MCF 10A (cell line): Measurements from ENCODE around the gene BICD2. TPM values are rescaled to one million over a fixed set of nuclear protein-coding genes. Genes with fewer than 3 reads are reported as not detected.
A peak's percentile ranks its signal among the peaks of the same experiment; 100 is the strongest.

Experiments
- BruUV-seq: library from RNA; stranded (reverse); fragments of 400-500 nt; replicated peaks from 2 replicates; lab custom pipeline; 2021; lab: Mats Ljungman, UMichigan
- CTCF ChIA-PET: fragments of 300-600 bp; sonication (Branson Sonifier 250); formaldehyde crosslinking; extraction: SDS; loops from one replicate; lab custom pipeline; 2021; ENCODE audit warnings: antibody characterized with exemption, inconsistent platforms; lab: Yijun Ruan, JAX
- POLR2A ChIA-PET: fragments of 300-600, 350-650 bp; sonication (Branson Sonifier 250); formaldehyde crosslinking; extraction: SDS; loops from one replicate; lab custom pipeline; 2020; ENCODE audit warnings: antibody characterized with exemption, inconsistent platforms; lab: Yijun Ruan, JAX
- DNase-seq: peaks from one replicate; pipeline ENCODE4 v3.0.0-alpha.2; 2018; ENCODE audit not compliant: unreplicated experiment
- H3K27ac Mint-ChIP-seq: one replicate; pipeline ENCODE4 v1.8.0; 2022; ENCODE audit warnings: mild to moderate bottlenecking, low read depth, mixed read lengths; ENCODE audit not compliant: unreplicated experiment
- H3K27me3 Mint-ChIP-seq: one replicate; pipeline ENCODE4 v1.8.0; 2022; ENCODE audit warnings: mixed read lengths; ENCODE audit not compliant: insufficient read depth, unreplicated experiment
- H3K36me3 Mint-ChIP-seq: one replicate; pipeline ENCODE4 v1.8.0; 2022; ENCODE audit warnings: mild to moderate bottlenecking, moderate library complexity, mixed read lengths; ENCODE audit not compliant: insufficient read depth, unreplicated experiment
- H3K4me1 Mint-ChIP-seq: one replicate; pipeline ENCODE4 v1.8.0; 2022; ENCODE audit warnings: mixed read lengths; ENCODE audit not compliant: insufficient read depth, unreplicated experiment
- H3K4me3 Mint-ChIP-seq: one replicate; pipeline ENCODE4 v1.8.0; 2022; ENCODE audit warnings: mild to moderate bottlenecking, moderate library complexity, mixed read lengths; ENCODE audit not compliant: unreplicated experiment
- H3K9me3 Mint-ChIP-seq: one replicate; pipeline ENCODE4 v1.8.0; 2022; ENCODE audit warnings: mixed read lengths; ENCODE audit not compliant: unreplicated experiment
- intact Hi-C: fragments of 100-400 bp; cut with micrococcal nuclease; formaldehyde crosslinking; loops from 2 replicates; pipeline ENCODE4 v1.14.1; 2022
- total RNA-seq: library from RNA; stranded (reverse); gene quantifications from 2 replicates; pipeline ENCODE4 v1.2.3, GENCODE V29; 2022
- TF ChIP-seq, protein P1 (sequence below): fragments of 200-600 bp; IDR thresholded peaks from one replicate; pipeline ENCODE4 v1.8.0; 2022; ENCODE audit warnings: antibody characterized with exemption, mild to moderate bottlenecking; ENCODE audit not compliant: unreplicated experiment

BICD2 gene
- total RNA-seq, 1 experiment from 2014 or later: 23.5 TPM

DNA sequence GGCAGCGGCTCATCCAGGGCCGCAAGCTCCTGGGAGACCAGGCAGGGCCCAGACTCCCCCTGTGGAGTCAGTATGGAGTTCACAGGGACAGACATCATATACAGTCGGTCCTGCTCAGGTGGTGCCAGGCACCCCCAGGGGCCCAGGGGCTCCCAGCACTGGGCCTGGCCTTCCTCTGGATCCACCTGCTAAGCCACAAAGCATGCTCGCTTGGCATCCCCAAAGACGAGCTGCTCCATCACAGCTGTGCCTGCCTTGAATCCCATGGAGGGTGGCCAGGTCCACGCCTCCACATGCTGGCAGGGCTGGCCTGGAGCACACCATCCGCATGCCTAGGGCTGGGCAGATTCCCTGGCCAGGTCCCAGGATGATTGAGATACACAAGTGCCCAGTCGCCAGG lies 4.6 kb downstream of the BICD2 start:
- H3K27ac Mint-ChIP-seq: peak overlapping the region; percentile 84
- no peaks in the 10 kb centered on the region for H3K27me3 Mint-ChIP-seq
- intact Hi-C loops: loop anchor here (10.0 kb wide), 1 partner anchor 85 kb away; the partner anchor contains the start of gene IPPK
- no peak overlapping the region for H3K4me3 Mint-ChIP-seq
- CTCF ChIA-PET: interaction anchor here (0.6 to 2.1 kb wide), 4 partner anchors 17 to 43 kb away, joined by 3 to 6 read pairs (median 6); no protein-coding TSS in a partner anchor
- POLR2A ChIA-PET: interaction anchor here (0.6 to 1.0 kb wide), 4 partner anchors 42 to 1442 kb away, joined by 3 to 4 read pairs (median 4); no protein-coding TSS in a partner anchor
- BruUV-seq: no TSS peak
- DNase-seq: peak; percentile 63
- no peaks in the 10 kb centered on the region for H3K36me3 Mint-ChIP-seq
- TF ChIP-seq, protein P1, sequence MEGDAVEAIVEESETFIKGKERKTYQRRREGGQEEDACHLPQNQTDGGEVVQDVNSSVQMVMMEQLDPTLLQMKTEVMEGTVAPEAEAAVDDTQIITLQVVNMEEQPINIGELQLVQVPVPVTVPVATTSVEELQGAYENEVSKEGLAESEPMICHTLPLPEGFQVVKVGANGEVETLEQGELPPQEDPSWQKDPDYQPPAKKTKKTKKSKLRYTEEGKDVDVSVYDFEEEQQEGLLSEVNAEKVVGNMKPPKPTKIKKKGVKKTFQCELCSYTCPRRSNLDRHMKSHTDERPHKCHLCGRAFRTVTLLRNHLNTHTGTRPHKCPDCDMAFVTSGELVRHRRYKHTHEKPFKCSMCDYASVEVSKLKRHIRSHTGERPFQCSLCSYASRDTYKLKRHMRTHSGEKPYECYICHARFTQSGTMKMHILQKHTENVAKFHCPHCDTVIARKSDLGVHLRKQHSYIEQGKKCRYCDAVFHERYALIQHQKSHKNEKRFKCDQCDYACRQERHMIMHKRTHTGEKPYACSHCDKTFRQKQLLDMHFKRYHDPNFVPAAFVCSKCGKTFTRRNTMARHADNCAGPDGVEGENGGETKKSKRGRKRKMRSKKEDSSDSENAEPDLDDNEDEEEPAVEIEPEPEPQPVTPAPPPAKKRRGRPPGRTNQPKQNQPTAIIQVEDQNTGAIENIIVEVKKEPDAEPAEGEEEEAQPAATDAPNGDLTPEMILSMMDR: no peak
- H3K9me3 Mint-ChIP-seq: no peaks in the 10 kb centered on the region
- H3K4me1 Mint-ChIP-seq: peaks cover 34% of the 10 kb centered on the region

DNA sequence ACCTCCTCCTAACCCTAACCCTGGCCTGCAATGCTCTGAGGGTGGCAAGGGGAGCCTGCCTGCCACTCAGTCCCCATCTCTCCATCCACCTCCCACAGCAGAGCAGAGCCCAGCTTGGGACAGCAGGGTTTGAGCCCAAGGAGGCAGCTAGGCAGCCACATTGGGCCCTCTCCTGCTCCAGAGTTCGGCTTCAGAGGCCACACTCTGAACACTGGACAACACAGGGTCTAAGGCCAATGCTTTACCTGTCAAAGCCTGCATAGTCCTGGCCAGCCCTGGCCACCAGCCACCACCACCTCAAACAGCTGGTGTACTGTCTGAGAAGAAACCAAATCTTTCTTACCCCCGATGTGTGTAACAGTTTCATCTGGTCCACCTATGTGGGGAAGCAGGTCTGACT lies 5.2 kb downstream of the BICD2 start:
- Mint-ChIP-seq H3K4me3 (no peak overlapping the region), H3K27ac (no peak overlapping the region), H3K9me3 (no peaks in the 10 kb centered on the region), H3K27me3 (no peaks in the 10 kb centered on the region), H3K4me1 (peaks cover 34% of the 10 kb centered on the region), H3K36me3 (no peaks in the 10 kb centered on the region)
- POLR2A ChIA-PET: interaction anchor here (0.6 to 1.3 kb wide), 3 partner anchors 25 to 1443 kb away, joined by 3 to 7 read pairs (median 5); no protein-coding TSS in a partner anchor
- intact Hi-C loops: no loop called here
- no peak for DNase-seq
- no TSS peak for BruUV-seq
- TF ChIP-seq, protein P1: no peak
- CTCF ChIA-PET: interaction anchor here (0.6 to 2.1 kb wide), 4 partner anchors 13 to 43 kb away, joined by 3 to 6 read pairs (median 4); no protein-coding TSS in a partner anchor

DNA sequence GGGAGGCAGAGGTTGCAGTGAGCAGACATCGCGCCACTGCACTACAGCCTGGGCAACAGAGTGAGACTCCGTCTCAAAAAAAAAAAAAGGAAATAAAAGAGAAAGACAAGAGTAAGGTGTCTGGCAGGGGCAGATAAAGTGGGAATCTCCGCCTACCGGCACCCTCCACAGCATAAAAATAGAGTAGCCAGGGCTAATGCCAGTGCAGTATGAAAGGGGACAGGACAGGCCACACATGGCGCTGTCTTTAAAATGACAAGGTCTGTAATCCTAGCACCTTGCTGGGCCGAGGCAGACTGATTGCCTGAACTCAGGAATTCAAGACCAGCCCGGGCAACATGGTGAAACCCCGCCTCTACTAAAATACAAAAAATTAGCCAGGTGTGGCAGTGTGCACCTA lies 7.8 kb downstream of the BICD2 start:
- Mint-ChIP-seq H3K27me3 (no peaks in the 10 kb centered on the region), H3K27ac (no peak overlapping the region), H3K4me3 (no peak overlapping the region), H3K9me3 (no peaks in the 10 kb centered on the region), H3K4me1 (peaks cover 15% of the 10 kb centered on the region), H3K36me3 (peaks cover 12% of the 10 kb centered on the region)
- no TSS peak for BruUV-seq
- no peak for DNase-seq
- ChIA-PET CTCF (no interaction called here), POLR2A (interaction anchor here (1.2 to 1.4 kb wide), 2 partner anchors 33 to 86 kb away, joined by 3 read pairs; partner anchors contain the start of gene IPPK)
- TF ChIP-seq, protein P1: no peak
- intact Hi-C loops: no loop called here

DNA sequence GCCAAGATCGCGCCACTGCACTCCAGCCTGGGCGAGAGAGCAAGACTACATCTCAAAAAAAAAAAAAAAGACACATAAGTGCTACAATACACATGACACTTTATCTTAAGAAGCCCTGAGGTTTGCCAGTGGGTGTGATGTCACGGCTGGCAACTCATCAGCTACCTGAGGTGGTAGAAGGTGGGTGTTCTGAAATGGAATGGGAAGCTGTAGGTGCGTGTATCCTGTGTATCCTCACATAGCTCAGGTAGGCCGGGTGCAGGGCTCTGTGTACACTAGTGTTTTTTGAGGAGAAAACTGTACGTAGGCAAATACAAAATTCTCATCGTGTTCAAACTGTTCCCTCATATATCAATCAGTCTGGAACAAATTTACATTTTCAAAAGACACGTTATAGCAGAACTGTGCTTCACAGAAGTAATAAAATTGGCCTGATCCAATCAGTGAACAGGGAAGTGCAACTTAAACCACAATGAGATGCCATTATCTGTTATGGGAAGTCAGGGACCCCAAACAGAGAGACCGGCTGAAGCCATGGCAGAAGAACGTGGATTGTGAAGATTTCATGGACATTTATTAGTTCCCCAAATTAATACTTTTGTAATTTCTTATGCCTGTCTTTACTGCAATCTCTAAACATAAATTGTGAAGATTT lies 10.4 kb downstream of the BICD2 start:
- no peak overlapping the region for H3K27ac Mint-ChIP-seq

More for the DNA sequence above, 10.4 kb downstream of the BICD2 start:
- BruUV-seq: no TSS peak
- Mint-ChIP-seq H3K36me3 (peaks cover 12% of the 10 kb centered on the region), H3K4me3 (no peak overlapping the region), H3K27me3 (no peaks in the 10 kb centered on the region), H3K9me3 (no peaks in the 10 kb centered on the region), H3K4me1 (no peaks in the 10 kb centered on the region)
- intact Hi-C loops: no loop called here
- TF ChIP-seq, protein P1: no peak
- CTCF ChIA-PET: interaction anchor here (1.6 kb wide), 1 partner anchor 37 kb away, joined by 5 read pairs; no protein-coding TSS in a partner anchor
- DNase-seq: no peak
- POLR2A ChIA-PET: no interaction called here
